GM12891 (cell line): ENCODE results near the gene ARV1.
"Not testable (repeated sequence)": the region's sequence is repeated elsewhere in the genome, so short reads cannot be mapped to it uniquely, and the experiment has no call there.

Experiments
- DNase-seq: peaks from one replicate; pipeline ENCODE4 v3.0.0; 2011; ENCODE audit warnings: low spot score; ENCODE audit not compliant: insufficient read length
- FAIRE-seq: peaks from 2 replicates; lab custom pipeline; 2011; peaks lifted over from hg19 to GRCh38; lab: Jason Lieb, UNC
- PAX5 ChIP-seq: IDR thresholded peaks from 2 replicates; pipeline ENCODE4 v1.6.1; 2011; ENCODE audit warnings: low read length, moderate library complexity, mild to moderate bottlenecking; ENCODE audit not compliant: insufficient read depth, severe bottlenecking
- POLR2A ChIP-seq: IDR thresholded peaks from 2 replicates; pipeline ENCODE4 v1.6.1; 2011; ENCODE audit warnings: low read depth, low read length, control low read depth
- POLR2AphosphoS5 ChIP-seq: IDR thresholded peaks from 2 replicates; pipeline ENCODE4 v1.6.1; 2011; ENCODE audit warnings: low read depth, low read length, control low read depth
- POU2F2 ChIP-seq: IDR thresholded peaks from 2 replicates; pipeline ENCODE4 v1.6.1; 2011; ENCODE audit warnings: low read depth, mild to moderate bottlenecking, control low read depth, low read length, moderate library complexity
- SPI1 ChIP-seq: IDR thresholded peaks from 2 replicates; pipeline ENCODE4 v1.6.1; 2011; ENCODE audit warnings: low read depth, low read length, control low read depth
- TAF1 ChIP-seq: IDR thresholded peaks from 2 replicates; pipeline ENCODE4 v1.6.1; 2011; ENCODE audit warnings: low read depth, low read length, control low read depth

The ARV1 gene

DNA sequence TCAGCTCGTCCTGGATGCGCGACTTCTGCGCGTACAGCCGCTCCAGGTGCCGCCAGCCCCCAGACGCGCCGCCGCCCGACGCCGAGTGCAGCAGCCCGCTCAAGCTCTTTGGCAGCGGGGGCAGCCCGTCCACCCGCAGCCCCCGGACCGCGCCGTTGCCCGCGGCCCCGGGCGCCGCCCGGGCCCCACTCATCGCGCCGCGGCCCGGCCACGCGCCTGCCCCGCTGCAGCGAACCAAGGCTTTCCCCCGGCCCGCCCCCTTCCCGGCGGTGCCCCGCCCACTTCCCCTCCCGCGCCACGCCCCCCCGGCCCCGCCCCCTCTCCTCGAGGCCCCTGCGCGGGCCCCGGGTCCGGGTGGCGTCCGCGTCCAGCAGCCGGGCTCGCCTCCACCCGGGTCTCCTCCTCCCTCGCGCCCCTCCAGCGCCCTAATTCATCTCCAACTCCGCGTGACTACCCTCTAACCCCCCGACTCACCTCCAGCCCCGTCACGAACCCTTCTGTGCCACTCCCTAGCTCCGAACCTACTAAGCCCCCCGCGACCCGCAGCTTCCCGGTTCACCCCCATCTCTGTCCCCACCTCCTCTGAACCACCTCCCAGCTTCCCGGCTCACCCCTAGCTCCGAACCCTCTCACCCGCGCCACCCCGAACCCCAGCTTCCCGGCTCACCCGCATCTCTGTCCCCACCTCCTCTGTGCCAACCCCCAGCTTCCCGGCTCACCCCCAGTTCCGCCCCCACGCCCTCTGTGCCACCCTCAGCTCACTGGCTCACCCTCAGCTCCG lies 61.3 kb downstream of the ARV1 start, which contains the start of gene FAM89A:
Gene FAM89A (minus strand): TSS at position 236 of the 781 bp plus-strand sequence. CDS start 43 bp downstream, at position 193.
- no peak for TF ChIP-seq PAX5
- no peak for TF ChIP-seq POLR2A
- no peak for TF ChIP-seq POLR2AphosphoS5
- no peak for TF ChIP-seq SPI1
- no peak for TF ChIP-seq TAF1
- no peak for TF ChIP-seq POU2F2
- DNase-seq (peak; percentile 78), FAIRE-seq (peak; percentile 51)

DNA sequence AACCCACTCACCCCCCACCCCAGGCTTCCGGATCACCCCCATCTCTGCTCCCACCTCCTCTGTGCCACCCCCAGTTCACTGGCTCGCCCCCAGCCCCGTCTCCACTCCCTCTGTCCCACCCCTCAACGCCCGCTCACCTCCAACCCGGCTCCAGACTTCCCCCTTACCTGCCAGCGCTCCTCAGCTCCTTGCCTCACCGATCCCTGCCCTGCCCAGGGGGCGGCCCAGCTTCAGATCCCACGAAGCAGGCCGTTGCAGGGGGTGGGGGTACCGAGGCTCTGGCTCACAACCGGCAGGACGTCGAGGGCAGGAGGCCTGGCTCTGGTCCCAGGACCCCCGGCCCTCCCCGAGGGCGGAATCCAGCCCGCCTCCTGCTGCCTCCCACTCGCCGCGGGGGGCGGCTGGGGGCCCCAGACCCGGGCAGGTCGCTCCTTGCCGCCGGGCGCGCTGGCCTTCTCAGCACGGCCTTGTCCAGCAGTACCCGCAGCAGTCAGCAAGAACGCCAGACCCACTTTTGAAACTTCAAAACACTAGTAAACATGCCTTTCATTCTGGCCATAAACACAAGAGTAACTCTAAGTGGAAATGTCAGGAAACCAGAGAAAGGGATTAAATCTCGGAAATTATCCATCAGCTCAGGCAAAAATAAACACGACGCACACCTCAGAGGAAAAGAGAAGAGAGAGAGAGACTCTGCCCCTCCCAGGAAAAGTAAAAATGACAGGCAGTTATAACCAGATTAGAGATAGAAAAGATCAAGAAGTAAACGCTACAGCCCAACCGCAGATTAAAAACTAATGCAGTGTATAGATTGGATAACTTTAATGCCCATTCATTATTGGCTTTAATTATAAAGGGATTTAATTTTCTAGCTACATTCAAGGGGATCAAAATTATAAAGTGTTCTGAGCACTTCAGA lies 62.2 kb downstream of the ARV1 start:
- DNase-seq = no peak
- TF ChIP-seq TAF1 = no peak
- no peak for TF ChIP-seq POLR2A
- TF ChIP-seq SPI1 = no peak
- TF ChIP-seq PAX5 = no peak
- no peak for TF ChIP-seq POLR2AphosphoS5
- no peak for TF ChIP-seq POU2F2
- no peak for FAIRE-seq

GRCh38 chr1:231041719-231042261 lies 62.9 kb downstream of the ARV1 start:
- no peak for FAIRE-seq
- no peak for TF ChIP-seq PAX5
- TF ChIP-seq POU2F2 = no peak
- TF ChIP-seq SPI1 = no peak
- no peak for TF ChIP-seq POLR2AphosphoS5
- no peak for TF ChIP-seq TAF1
- no peak for TF ChIP-seq POLR2A
- no peak for DNase-seq

GRCh38 chr1:231044588-231044987 lies 65.7 kb downstream of the ARV1 start:
- TF ChIP-seq POLR2AphosphoS5 (no peak), POLR2A (no peak), PAX5 (no peak), TAF1 (no peak), POU2F2 (no peak), SPI1 (no peak)
- DNase-seq = no peak
- no peak for FAIRE-seq

- no peak for FAIRE-seq
- no peak for DNase-seq
- TF ChIP-seq PAX5 = no peak
- TF ChIP-seq POLR2A = no peak
- TF ChIP-seq TAF1 = no peak
- no peak for TF ChIP-seq POLR2AphosphoS5
- no peak for TF ChIP-seq POU2F2
- TF ChIP-seq SPI1 = no peak
Measured at GRCh38 chr1:231045286-231045685, 66.4 kb downstream of the ARV1 start.

DNA sequence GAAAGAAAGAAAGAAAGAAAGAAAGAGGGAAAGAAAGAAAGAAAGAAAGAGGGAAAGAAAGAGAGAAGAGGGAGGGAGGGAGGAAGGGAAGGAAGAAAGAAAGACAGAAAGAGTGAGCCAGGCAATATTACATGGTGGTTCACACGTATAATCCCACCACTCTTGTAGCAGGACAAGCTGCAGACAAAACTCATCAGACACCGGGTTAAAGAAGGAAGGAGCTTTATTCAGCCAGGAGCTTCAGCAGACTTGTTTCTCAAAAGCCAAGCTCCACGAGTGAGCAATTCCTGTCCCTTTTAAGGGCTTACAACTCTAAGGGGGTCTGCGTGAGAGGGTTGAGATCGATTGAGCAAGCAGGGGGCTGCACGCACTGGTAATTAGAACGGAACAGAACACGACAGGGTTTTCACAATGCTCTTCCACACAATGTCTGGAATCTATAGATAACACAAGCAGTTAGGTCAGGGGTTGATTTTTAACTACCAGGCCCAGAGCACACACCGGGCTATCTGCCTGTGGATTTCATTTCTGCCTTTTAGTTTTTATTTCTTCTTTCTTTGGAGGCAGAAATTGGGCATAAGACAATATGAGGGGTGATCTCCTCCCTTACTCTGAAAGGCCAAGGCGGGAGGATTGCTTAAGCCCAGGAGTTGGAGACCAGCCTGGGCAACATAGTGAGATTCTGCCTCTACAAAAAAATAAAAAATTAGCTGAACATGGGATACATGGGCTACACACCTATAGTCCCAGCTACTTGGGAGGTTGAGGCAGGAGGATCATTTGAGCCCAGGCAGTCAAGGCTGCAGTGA lies 67.2 kb downstream of the ARV1 start:
- FAIRE-seq, DNase-seq: not testable (repeated sequence)

GRCh38 chr1:231046730-231047395 lies 68.0 kb downstream of the ARV1 start:
- TF ChIP-seq POLR2AphosphoS5 (no peak), PAX5 (no peak), POU2F2 (no peak), SPI1 (no peak), POLR2A (no peak)
- FAIRE-seq (no peak), DNase-seq (no peak)

GRCh38 chr1:231047529-231047928 lies 68.6 kb downstream of the ARV1 start:
- not testable (repeated sequence) for DNase-seq, FAIRE-seq

- not testable (repeated sequence) for DNase-seq, FAIRE-seq
Measured at GRCh38 chr1:231048419-231048818, 69.5 kb downstream of the ARV1 start.
